Astrocyte (in vitro differentiated cells and primary cell): ENCODE measurements around the gene CIZ1.

Experiments
- EZH2 ChIP-seq: IDR thresholded peaks from 2 replicates; pipeline ENCODE4 v1.6.1; 2012; ENCODE audit warnings: mild to moderate bottlenecking, low read length, inconsistent platforms; ENCODE audit not compliant: insufficient read depth
- TF ChIP-seq, protein P1 (sequence below): IDR thresholded peaks from 2 replicates; pipeline ENCODE4 v1.5.1; 2011; ENCODE audit warnings: low read depth, mild to moderate bottlenecking, inconsistent platforms, low read length, moderate library complexity; ENCODE audit not compliant: insufficient read depth

DNA sequence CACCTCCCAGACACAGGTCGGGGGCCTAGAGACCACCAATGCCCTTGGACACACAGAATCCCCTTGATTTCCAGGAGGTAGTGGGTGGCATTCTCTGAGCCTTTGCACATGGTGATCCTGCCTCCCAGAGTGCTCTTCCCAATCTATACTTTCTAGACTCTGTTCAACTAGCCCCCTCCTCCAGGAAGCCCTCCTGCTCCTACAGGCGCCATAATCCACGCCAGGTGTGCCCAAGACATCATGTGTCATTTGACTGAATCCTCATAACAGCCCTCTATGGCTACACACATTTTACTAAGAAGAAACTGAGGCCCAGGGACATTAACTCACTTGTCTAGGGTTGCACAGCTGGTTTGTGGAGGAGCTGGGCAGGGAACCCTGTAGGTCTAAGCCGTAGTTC is 24.2 kb downstream of the CIZ1 start:
- TF ChIP-seq, protein P1, sequence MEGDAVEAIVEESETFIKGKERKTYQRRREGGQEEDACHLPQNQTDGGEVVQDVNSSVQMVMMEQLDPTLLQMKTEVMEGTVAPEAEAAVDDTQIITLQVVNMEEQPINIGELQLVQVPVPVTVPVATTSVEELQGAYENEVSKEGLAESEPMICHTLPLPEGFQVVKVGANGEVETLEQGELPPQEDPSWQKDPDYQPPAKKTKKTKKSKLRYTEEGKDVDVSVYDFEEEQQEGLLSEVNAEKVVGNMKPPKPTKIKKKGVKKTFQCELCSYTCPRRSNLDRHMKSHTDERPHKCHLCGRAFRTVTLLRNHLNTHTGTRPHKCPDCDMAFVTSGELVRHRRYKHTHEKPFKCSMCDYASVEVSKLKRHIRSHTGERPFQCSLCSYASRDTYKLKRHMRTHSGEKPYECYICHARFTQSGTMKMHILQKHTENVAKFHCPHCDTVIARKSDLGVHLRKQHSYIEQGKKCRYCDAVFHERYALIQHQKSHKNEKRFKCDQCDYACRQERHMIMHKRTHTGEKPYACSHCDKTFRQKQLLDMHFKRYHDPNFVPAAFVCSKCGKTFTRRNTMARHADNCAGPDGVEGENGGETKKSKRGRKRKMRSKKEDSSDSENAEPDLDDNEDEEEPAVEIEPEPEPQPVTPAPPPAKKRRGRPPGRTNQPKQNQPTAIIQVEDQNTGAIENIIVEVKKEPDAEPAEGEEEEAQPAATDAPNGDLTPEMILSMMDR = no peak
- no peak for TF ChIP-seq EZH2
